AG09309 (cell line): Measurements from ENCODE around the gene SHC2.
"Not testable (repeated sequence)": the region's sequence is repeated elsewhere in the genome, so short reads cannot be mapped to it uniquely, and the experiment has no call there.

Source experiments
- DNase-seq: peaks from one replicate; pipeline ENCODE4 v3.0.0-alpha.2; 2010; ENCODE audit warnings: low read depth
- H3K4me3 ChIP-seq: 2 replicates; pipeline ENCODE4 v1.5.1; 2011; ENCODE audit warnings: mild to moderate bottlenecking, low read depth, low read length, moderate library complexity; ENCODE audit not compliant: control insufficient read depth
- TF ChIP-seq, protein P1 (sequence below): IDR thresholded peaks from 2 replicates; pipeline ENCODE4 v1.5.1; 2011; ENCODE audit warnings: mild to moderate bottlenecking, low read depth, low read length, inconsistent platforms; ENCODE audit not compliant: insufficient read depth, control insufficient read depth; ENCODE audit errors: missing control alignments

SHC2 gene

GRCh38 chr19:457636-458035 is 3.2 kb downstream of the SHC2 start:
- no peak for DNase-seq
- H3K4me3 ChIP-seq = no peak overlapping the region
- TF ChIP-seq, protein P1, sequence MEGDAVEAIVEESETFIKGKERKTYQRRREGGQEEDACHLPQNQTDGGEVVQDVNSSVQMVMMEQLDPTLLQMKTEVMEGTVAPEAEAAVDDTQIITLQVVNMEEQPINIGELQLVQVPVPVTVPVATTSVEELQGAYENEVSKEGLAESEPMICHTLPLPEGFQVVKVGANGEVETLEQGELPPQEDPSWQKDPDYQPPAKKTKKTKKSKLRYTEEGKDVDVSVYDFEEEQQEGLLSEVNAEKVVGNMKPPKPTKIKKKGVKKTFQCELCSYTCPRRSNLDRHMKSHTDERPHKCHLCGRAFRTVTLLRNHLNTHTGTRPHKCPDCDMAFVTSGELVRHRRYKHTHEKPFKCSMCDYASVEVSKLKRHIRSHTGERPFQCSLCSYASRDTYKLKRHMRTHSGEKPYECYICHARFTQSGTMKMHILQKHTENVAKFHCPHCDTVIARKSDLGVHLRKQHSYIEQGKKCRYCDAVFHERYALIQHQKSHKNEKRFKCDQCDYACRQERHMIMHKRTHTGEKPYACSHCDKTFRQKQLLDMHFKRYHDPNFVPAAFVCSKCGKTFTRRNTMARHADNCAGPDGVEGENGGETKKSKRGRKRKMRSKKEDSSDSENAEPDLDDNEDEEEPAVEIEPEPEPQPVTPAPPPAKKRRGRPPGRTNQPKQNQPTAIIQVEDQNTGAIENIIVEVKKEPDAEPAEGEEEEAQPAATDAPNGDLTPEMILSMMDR = no peak

DNA sequence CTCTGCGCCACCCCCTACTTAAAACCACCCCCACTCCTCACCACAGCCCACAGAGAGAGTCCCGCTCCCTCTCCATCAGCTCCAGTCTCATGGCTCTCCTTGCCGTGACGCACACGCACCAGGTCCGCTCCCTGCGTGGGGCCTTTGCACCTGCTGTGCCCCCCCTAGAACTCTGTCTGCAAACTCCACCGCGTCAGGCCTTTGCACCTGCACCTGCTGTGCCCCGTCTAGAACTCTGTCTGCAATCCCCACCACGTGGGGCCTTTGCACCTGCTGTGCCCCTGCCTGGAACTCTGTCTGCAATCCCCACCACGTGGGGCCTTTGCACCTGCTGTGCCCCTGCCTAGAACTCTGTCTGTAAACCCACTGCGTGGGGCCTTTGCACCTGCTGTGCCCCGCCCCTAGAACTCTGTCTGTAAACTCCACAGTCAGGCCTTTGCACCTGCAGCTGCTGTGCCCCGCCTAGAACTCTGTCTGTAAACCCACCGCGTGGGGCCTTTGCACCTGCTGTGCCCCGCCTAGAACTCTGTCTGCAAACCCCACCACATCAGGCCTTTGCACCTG is 4.2 kb downstream of the SHC2 start:
- TF ChIP-seq, protein P1 = no peak
- no peak overlapping the region for H3K4me3 ChIP-seq
- no peak for DNase-seq

DNA sequence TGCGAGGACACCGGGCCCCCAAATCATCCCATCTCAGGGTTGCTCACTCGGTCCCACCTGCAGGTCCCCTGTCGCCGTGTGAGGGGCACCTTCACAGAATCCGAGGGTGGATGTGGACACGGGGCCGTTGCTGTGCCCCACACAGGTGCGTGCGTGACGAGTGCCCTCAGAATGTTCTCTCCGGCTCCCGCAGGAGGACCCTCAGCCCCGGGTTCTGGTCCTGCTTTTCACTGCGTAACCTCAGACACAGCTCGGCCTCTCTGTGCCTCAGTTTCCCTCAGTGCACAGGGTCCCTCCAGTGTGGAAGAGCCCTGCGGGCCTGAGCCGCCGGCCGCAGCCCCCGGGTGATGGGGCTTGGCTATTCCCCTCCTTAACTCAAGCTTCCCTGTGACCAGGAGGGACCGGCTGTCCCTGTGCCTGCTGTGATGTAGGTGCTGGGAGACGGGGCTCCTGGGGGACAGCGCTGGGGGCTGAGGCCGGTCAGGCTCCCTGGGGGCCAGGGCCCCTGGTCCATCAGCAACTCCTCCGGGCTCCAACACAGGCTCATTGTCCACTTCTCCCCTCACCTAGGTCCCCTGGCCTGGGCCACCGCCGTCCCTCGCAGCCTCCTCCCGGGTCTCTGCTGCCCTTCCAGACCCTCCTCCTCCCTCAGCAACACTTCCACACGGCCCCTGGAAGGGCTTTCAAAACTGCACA is 4.8 kb downstream of the SHC2 start:
- DNase-seq = no peak
- TF ChIP-seq, protein P1 = no peak
- no peak overlapping the region for H3K4me3 ChIP-seq

DNA sequence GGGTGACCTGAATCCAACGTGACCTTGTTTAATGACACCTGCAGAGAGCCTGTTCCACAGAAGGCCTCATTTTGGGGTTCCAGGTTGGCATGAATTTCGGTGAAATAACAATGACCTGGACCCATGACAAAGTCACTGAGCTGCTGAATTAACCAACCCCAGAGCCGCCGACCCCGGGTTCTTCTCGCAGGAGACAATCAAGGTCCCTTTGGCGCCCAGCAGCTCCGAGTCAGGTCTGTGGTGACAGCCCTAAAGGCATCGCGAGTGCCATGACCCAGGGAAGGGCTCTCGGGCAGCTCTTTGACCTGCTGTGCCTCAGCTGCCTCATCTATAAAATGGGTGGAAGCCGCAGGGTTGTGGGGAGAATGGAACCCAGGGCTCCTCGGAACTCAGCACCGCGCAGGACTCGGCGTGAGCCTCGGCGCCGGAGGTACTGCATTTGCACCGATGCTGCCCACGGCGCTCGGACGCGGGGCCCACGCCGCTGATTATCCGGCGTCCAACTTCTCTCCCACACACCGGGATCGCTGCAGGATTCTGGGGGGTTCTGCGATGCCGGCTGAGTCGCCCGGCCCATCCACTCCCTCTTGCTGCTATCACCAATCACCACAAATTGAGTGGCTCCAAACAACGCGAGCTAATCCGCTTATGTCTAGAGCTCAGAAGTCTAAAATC is 5.7 kb downstream of the SHC2 start:
- no peak for DNase-seq
- H3K4me3 ChIP-seq = no peak overlapping the region
- TF ChIP-seq, protein P1 = no peak

GRCh38 chr19:453606-454005 is 7.2 kb downstream of the SHC2 start:
- TF ChIP-seq, protein P1 = no peak
- no peak overlapping the region for H3K4me3 ChIP-seq
- DNase-seq = no peak

DNA sequence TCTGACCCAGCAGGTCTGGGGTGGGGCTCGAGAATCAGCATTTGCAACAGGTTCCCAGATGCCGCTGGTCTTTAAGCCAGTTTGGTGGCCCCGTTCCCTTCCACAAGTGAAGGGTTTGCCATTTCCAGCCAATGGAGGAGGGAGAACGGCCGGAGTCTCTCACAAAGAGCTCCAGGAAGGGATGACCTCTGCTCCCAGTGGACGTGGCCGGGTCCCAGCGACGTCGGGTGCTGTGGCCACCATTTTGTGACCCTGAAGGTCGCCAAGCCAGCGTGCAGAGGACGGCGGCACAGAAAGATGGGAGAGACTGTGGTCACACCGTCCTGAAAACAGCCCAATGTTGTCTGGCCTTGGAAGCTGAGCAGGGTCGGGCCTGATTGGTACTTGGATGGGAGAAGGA is 8.0 kb downstream of the SHC2 start:
- no peak overlapping the region for H3K4me3 ChIP-seq
- no peak for DNase-seq
- TF ChIP-seq, protein P1 = no peak

DNA sequence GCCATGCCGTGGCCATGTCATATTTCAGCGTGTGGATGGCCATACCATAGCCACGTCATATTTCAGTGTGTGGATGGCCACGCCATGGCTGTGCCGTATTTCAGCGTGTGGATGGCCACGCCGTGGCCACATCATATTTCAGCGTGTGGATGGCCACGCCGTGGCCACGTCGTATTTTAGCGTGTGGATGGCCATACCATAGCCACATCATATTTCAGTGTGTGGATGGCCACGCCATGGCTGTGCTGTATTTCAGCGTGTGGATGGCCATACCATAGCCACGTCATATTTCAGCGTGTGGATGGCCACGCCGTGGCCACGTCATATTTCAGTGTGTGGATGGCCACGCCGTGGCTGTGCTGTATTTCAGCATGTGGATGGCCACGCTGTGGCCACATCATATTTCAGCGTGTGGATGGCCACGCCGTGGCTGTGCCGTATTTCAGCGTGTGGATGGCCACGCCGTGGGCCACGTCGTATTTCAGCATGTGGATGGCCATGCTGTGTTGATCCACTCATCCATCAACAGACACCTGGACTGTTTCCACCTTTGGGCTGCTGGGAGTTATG is 9.8 kb downstream of the SHC2 start:
- not testable (repeated sequence) for DNase-seq, H3K4me3 ChIP-seq
